ENCODE measurements around the gene OR8D2. TPM values are rescaled to one million over a fixed set of nuclear protein-coding genes. Genes with fewer than 3 reads are reported as not detected.

OR8D2 gene
- total and polyA plus RNA-seq, 2 donors (not counting 1 experiment from before 2014, with no cell fraction given): not detected

DNA sequence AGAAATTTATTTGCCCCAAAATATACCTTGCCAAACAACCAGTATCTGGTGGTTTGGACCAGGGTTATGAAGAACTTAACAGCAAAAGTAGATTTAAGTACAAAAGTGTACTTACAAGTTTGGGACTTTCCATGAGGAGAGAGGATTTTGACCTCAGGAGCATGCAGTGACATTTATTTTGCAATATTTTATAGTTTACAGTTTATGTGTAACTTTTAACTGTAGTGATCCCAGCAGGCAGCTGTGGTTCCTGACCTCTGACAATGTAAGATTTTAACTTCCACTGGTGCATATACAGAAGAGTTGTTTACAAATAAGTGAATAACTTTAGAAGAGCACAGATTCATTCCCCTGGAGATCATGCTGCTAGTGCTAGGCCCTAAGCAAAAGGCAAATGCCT lies 12.9 kb downstream of the OR8D2 start:
- no peak overlapping the region for H3K27ac Mint-ChIP-seq
- peaks cover 22% of the 10 kb centered on the region for H3K27me3 Mint-ChIP-seq
- H4K20me1 ChIP-seq (ENCODE audit: control insufficient read depth, insufficient read depth, low read length, poor library complexity, severe bottlenecking): no peaks in the 10 kb centered on the region
- no peaks in the 10 kb centered on the region for H3K9me3 ChIP-seq (ENCODE audit: control extremely low read depth in 1 of 3, control insufficient read depth in 2 of 3, insufficient read depth in 1 of 3, low read length in 2 of 3)
- H3K36me3 ChIP-seq (replicated peaks in 1 of 2; ENCODE audit: control extremely low read depth in 1 of 2, control insufficient read depth in 1 of 2, extremely low read depth in 1 of 2, insufficient read depth in 2 of 2, low read length in 1 of 2): no peaks in the 10 kb centered on the region
- no peak for DNase-seq
- H3K4me2 ChIP-seq (replicated peaks; ENCODE audit: low read depth, low read length, poor library complexity, severe bottlenecking): no peak overlapping the region
- no peaks in the 10 kb centered on the region for H3K4me1 Mint-ChIP-seq
- H3K79me2 ChIP-seq (ENCODE audit: control insufficient read depth, insufficient read depth, low read length): no peaks in the 10 kb centered on the region
- no peaks in the 10 kb centered on the region for H3K9me3 Mint-ChIP-seq (ENCODE audit: insufficient read depth)
- ChIA-PET POLR2A (no interaction called here), CTCF (no interaction called here)
- no peak overlapping the region for H3K27ac ChIP-seq (ENCODE audit: low read length in 2 of 2)
- no peak overlapping the region for H3K4me3 Mint-ChIP-seq
- H3K4me1 ChIP-seq (ENCODE audit: control insufficient read depth in 2 of 2, insufficient read depth in 2 of 2, low read length in 2 of 2): no peaks in the 10 kb centered on the region
- no peak for ATAC-seq (ENCODE audit: low read depth)
- intact Hi-C loops (cut with micrococcal nuclease): no loop called here
- H2AFZ ChIP-seq (ENCODE audit: insufficient read depth, low read depth, low read length, poor library complexity, severe bottlenecking): no peak overlapping the region
- no peak overlapping the region for H3K9ac ChIP-seq (ENCODE audit: low read length)
- no peak for TF ChIP-seq EZH2 (IDR thresholded peaks at IDR 0.05; ENCODE audit: borderline replicate concordance, insufficient read depth, low read depth, low read length, poor library complexity, severe bottlenecking)
- TF ChIP-seq, protein P1, sequence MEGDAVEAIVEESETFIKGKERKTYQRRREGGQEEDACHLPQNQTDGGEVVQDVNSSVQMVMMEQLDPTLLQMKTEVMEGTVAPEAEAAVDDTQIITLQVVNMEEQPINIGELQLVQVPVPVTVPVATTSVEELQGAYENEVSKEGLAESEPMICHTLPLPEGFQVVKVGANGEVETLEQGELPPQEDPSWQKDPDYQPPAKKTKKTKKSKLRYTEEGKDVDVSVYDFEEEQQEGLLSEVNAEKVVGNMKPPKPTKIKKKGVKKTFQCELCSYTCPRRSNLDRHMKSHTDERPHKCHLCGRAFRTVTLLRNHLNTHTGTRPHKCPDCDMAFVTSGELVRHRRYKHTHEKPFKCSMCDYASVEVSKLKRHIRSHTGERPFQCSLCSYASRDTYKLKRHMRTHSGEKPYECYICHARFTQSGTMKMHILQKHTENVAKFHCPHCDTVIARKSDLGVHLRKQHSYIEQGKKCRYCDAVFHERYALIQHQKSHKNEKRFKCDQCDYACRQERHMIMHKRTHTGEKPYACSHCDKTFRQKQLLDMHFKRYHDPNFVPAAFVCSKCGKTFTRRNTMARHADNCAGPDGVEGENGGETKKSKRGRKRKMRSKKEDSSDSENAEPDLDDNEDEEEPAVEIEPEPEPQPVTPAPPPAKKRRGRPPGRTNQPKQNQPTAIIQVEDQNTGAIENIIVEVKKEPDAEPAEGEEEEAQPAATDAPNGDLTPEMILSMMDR (IDR thresholded peaks at IDR 0.05): no peak
- no peak overlapping the region for H3K4me3 ChIP-seq (ENCODE audit: control extremely low read depth in 1 of 5, extremely low read depth in 1 of 5, insufficient read depth in 1 of 5, low read depth in 2 of 5, low read length in 4 of 5)
- peaks cover 0 to 11% (median 2%) of the 10 kb centered on the region in 4 experiments for H3K27me3 ChIP-seq (replicated peaks in 1 of 4; ENCODE audit: control extremely low read depth in 1 of 4, control insufficient read depth in 3 of 4, insufficient read depth in 4 of 4, low read length in 3 of 4)

DNA sequence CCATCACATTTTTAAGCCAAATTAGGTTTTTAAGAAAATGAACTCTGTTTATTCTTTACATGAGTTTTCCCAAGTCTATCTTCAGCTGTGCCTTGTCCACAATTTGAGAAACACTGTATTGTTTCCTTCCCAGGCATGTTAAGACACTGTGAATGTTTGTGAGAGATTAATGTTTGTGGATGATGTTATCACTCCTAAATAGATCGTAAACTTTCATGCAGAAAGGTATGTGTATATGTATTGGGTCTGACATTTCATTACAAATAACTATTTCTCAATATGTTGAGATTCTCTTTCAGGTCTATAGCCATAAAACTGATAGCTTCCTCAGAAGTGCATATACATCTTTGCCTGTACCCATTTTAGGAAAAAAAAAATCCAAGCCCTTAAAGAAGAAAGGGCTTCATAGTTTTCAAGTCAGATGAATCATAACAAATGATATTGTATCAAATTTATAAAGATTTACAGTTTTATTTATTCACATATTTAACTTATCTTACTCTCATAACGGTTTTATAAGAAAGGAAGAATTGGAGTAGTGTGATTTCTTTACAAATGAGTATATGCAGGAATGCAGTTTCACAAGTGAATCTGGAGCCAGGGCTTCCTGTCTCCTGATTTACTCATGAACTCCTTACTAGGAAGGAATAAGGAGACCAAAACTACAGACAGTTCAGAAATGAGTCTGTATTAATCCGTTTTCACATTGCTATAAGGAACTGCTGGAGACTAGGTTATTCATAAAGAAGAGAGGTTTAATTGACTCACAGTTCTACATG lies 17.5 kb downstream of the OR8D2 start:
- Histone ChIP-seq H3K79me2 (ENCODE audit: control insufficient read depth, insufficient read depth, low read length) (no peaks in the 10 kb centered on the region), H3K4me1 (ENCODE audit: control insufficient read depth in 2 of 2, insufficient read depth in 2 of 2, low read length in 2 of 2) (no peaks in the 10 kb centered on the region), H3K36me3 (replicated peaks in 1 of 2; ENCODE audit: control extremely low read depth in 1 of 2, control insufficient read depth in 1 of 2, extremely low read depth in 1 of 2, insufficient read depth in 2 of 2, low read length in 1 of 2) (no peaks in the 10 kb centered on the region), H3K4me3 (ENCODE audit: control extremely low read depth in 1 of 5, extremely low read depth in 1 of 5, insufficient read depth in 1 of 5, low read depth in 2 of 5, low read length in 4 of 5) (no peak overlapping the region), H3K9me3 (ENCODE audit: control extremely low read depth in 1 of 3, control insufficient read depth in 2 of 3, insufficient read depth in 1 of 3, low read length in 2 of 3) (no peaks in the 10 kb centered on the region), H3K9ac (ENCODE audit: low read length) (no peak overlapping the region), H2AFZ (ENCODE audit: insufficient read depth, low read depth, low read length, poor library complexity, severe bottlenecking) (no peak overlapping the region), H3K27me3 (replicated peaks in 1 of 4; ENCODE audit: control extremely low read depth in 1 of 4, control insufficient read depth in 3 of 4, insufficient read depth in 4 of 4, low read length in 3 of 4) (peaks cover 0 to 11% (median 2%) of the 10 kb centered on the region in 4 experiments), H3K27ac (ENCODE audit: low read length in 2 of 2) (no peak overlapping the region), H3K4me2 (replicated peaks; ENCODE audit: low read depth, low read length, poor library complexity, severe bottlenecking) (no peak overlapping the region), H4K20me1 (ENCODE audit: control insufficient read depth, insufficient read depth, low read length, poor library complexity, severe bottlenecking) (no peaks in the 10 kb centered on the region)
- intact Hi-C loops (cut with micrococcal nuclease): no loop called here
- H3K27me3 Mint-ChIP-seq: peaks cover 15% of the 10 kb centered on the region
- DNase-seq: no peak
- CTCF ChIA-PET: no interaction called here
- H3K9me3 Mint-ChIP-seq (ENCODE audit: insufficient read depth): no peaks in the 10 kb centered on the region
- TF ChIP-seq, protein P1 (IDR thresholded peaks at IDR 0.05): no peak
- no peak for TF ChIP-seq EZH2 (IDR thresholded peaks at IDR 0.05; ENCODE audit: borderline replicate concordance, insufficient read depth, low read depth, low read length, poor library complexity, severe bottlenecking)
- POLR2A ChIA-PET: no interaction called here
- ATAC-seq (ENCODE audit: low read depth): no peak
- WGBS (ENCODE audit: insufficient coverage): no CpG with 5 or more reads among the region's 3 CpGs
- H3K27ac Mint-ChIP-seq: no peak overlapping the region
- no peak overlapping the region for H3K4me3 Mint-ChIP-seq
- H3K4me1 Mint-ChIP-seq: no peaks in the 10 kb centered on the region
